OCI-LY3 (cell line): ENCODE data around the gene GGT1.

Experiments used
- CTCF ChIP-seq: fragments of 200-600, 300-600 bp; sonication (generic); IDR thresholded peaks from 2 replicates; pipeline ENCODE4 v1.5.1; 2014; ENCODE audit warnings: antibody characterized with exemption, low read length, low read depth
- EZH2phosphoT487 ChIP-seq: fragments of 200-600 bp; shearing (Covaris generic); IDR thresholded peaks from 2 replicates; pipeline ENCODE4 v1.6.1; 2018; ENCODE audit warnings: antibody characterized with exemption, mixed run types, low read depth

- TF ChIP-seq CTCF, result no peak
- no peak for TF ChIP-seq EZH2phosphoT487
Observed at GRCh38 chr22:24585927-24586546, 17.0 kb upstream of the GGT1 start.
